Tibial nerve (tissue), 4 donors: Measurements from ENCODE around the gene ASH1L.
"Not testable (repeated sequence)": the region's sequence is repeated elsewhere in the genome, so short reads cannot be mapped to it uniquely, and the experiment has no call there.

Experiments
- EP300 ChIP-seq, 2 donors: sonication (generic); formaldehyde crosslinking; IDR thresholded peaks; one replicate each; pipeline ENCODE4 v1.6.1; 2017; ENCODE audit warnings: antibody characterized with exemption in 2 of 2, mild to moderate bottlenecking in 1 of 2
- POLR2A ChIP-seq, 2 donors: fragments of 450-650 bp; IDR thresholded peaks; one replicate each; pipeline ENCODE4 v1.6.1; 2017; ENCODE audit warnings: antibody characterized with exemption in 2 of 2, mild to moderate bottlenecking in 2 of 2, moderate library complexity in 2 of 2
- TF ChIP-seq, protein P1 (sequence below), 5 experiments: fragments of 200-600 bp in 3 of 5; fragments of 450-650 bp in 2 of 5; sonication (generic) in 3 of 5; IDR thresholded peaks; one replicate each; pipeline ENCODE4 v1.5.1; 2016 to 2019; ENCODE audit warnings: antibody characterized with exemption in 5 of 5, mild to moderate bottlenecking in 3 of 5, moderate library complexity in 2 of 5

DNA sequence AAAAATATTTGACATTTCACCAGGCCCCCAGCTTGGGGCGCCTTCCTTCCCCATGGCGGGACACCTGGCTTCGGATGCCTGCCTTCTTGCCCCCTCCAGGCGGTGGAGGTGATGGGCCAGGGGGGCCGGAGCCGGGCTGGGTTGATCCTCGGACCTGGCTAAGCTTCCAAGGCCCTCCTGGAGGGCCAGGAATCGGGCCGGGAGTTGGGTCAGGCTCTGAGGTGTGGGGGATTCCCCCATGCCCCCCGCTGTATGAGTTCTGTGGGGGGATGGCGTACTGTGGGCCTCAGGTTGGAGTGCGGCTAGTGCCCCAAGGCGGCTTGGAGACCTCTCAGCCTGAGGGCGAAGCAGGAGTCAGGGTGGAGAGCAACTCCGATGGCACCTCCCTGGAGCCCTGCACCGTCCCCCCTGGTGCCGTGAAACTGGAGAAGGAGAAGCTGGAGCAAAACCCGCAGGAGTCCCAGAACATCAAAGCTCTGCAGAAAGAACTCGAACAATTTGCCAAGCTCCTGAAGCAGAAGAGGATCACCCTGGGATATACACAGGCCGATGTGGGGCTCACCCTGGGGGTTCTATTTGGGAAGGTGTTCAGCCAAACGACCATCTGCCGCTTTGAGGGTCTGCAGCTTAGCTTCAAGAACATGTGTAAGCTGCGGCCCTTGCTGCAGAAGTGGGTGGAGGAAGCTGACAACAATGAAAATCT, 129.3 kb downstream of the ASH1L start:
- TF ChIP-seq, protein P1, sequence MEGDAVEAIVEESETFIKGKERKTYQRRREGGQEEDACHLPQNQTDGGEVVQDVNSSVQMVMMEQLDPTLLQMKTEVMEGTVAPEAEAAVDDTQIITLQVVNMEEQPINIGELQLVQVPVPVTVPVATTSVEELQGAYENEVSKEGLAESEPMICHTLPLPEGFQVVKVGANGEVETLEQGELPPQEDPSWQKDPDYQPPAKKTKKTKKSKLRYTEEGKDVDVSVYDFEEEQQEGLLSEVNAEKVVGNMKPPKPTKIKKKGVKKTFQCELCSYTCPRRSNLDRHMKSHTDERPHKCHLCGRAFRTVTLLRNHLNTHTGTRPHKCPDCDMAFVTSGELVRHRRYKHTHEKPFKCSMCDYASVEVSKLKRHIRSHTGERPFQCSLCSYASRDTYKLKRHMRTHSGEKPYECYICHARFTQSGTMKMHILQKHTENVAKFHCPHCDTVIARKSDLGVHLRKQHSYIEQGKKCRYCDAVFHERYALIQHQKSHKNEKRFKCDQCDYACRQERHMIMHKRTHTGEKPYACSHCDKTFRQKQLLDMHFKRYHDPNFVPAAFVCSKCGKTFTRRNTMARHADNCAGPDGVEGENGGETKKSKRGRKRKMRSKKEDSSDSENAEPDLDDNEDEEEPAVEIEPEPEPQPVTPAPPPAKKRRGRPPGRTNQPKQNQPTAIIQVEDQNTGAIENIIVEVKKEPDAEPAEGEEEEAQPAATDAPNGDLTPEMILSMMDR (IDR thresholded peaks at IDR 0.05), result not testable (repeated sequence)
- TF ChIP-seq EP300, POLR2A (IDR thresholded peaks at IDR 0.05): not testable (repeated sequence)
